Neuronal stem cell (in vitro differentiated cells): ENCODE results near the gene EPC2.

Source experiments
- DNase-seq: peaks from one replicate; pipeline ENCODE4 v3.0.0-alpha.2; 2013; ENCODE audit warnings: low spot score
- H2AFZ ChIP-seq: one replicate; pipeline ENCODE4 v1.6.1; 2013; ENCODE audit warnings: mild to moderate bottlenecking, low read length, inconsistent platforms
- H2AK5ac ChIP-seq: 2 replicates; pipeline ENCODE4 v1.6.1; 2013; ENCODE audit warnings: low read depth, mild to moderate bottlenecking, inconsistent platforms, low read length, moderate library complexity, mixed read lengths
- H2BK120ac ChIP-seq: 2 replicates; pipeline ENCODE4 v1.6.1; 2013; ENCODE audit warnings: low read depth, mild to moderate bottlenecking, inconsistent platforms, low read length, moderate library complexity, mixed read lengths
- H2BK12ac ChIP-seq: one replicate; pipeline ENCODE4 v1.6.1; 2013; ENCODE audit warnings: low read length, inconsistent platforms
- H2BK15ac ChIP-seq: 2 replicates; pipeline ENCODE4 v1.6.1; 2013; ENCODE audit warnings: mild to moderate bottlenecking, low read length, inconsistent platforms, mixed read lengths
- H2BK5ac ChIP-seq: one replicate; pipeline ENCODE4 v1.6.1; 2013; ENCODE audit warnings: inconsistent platforms, mild to moderate bottlenecking, low read length, moderate library complexity
- H3K14ac ChIP-seq: one replicate; pipeline ENCODE4 v1.6.1; 2013; ENCODE audit warnings: low read length, inconsistent platforms
- H3K18ac ChIP-seq: 2 replicates; pipeline ENCODE4 v1.6.1; 2013; ENCODE audit warnings: low read length, inconsistent platforms
- H3K23ac ChIP-seq: 2 replicates; pipeline ENCODE4 v1.6.1; 2013; ENCODE audit warnings: low read depth, mild to moderate bottlenecking, mixed read lengths, low read length, inconsistent platforms; ENCODE audit not compliant: poor library complexity
- H3K27ac ChIP-seq: replicated peaks from 3 replicates; pipeline ENCODE4 v1.5.1; 2013; ENCODE audit warnings: low read length, inconsistent platforms
- H3K27me3 ChIP-seq, 3 experiments: 2 replicates each; pipeline ENCODE4 v1.6.1; 2013; ENCODE audit warnings: low read length in 3 of 3, mild to moderate bottlenecking in 2 of 3, inconsistent platforms in 1 of 3, low read depth in 1 of 3, mixed read lengths in 1 of 3, moderate library complexity in 1 of 3; ENCODE audit not compliant: control insufficient read depth in 3 of 3, insufficient read depth in 3 of 3
- H3K36me3 ChIP-seq, 2 donors: replicated peaks in 1 of 2; 2 replicates each; pipeline ENCODE4 v1.6.1; 2013; ENCODE audit warnings: low read length in 2 of 2; ENCODE audit not compliant: control insufficient read depth in 2 of 2, insufficient read depth in 2 of 2
- H3K4ac ChIP-seq: 2 replicates; pipeline ENCODE4 v1.6.1; 2013; ENCODE audit warnings: inconsistent platforms, mild to moderate bottlenecking, low read length, moderate library complexity
- H3K4me1 ChIP-seq, 2 donors: 1 replicate in 1 of 2; 2 replicates in 1 of 2; pipeline ENCODE4 v1.6.1; 2013; ENCODE audit warnings: low read length in 2 of 2, low read depth in 1 of 2; ENCODE audit not compliant: control insufficient read depth in 2 of 2, insufficient read depth in 1 of 2
- H3K4me2 ChIP-seq: one replicate; pipeline ENCODE4 v1.6.1; 2013; ENCODE audit warnings: mild to moderate bottlenecking, low read length, inconsistent platforms; ENCODE audit not compliant: insufficient read depth, poor library complexity, severe bottlenecking
- H3K4me3 ChIP-seq, 2 donors: 2 replicates each; pipeline ENCODE4 v1.5.1; 2013; ENCODE audit warnings: low read length in 2 of 2, mild to moderate bottlenecking in 2 of 2, inconsistent platforms in 1 of 2, moderate library complexity in 1 of 2
- H3K79me1 ChIP-seq: one replicate; pipeline ENCODE4 v1.6.1; 2013; ENCODE audit warnings: low read depth, mild to moderate bottlenecking, inconsistent platforms, low read length, moderate library complexity
- H3K9ac ChIP-seq: one replicate; pipeline ENCODE4 v1.6.1; 2013; ENCODE audit warnings: mild to moderate bottlenecking, low read depth, low read length, inconsistent platforms; ENCODE audit not compliant: poor library complexity
- H3K9me3 ChIP-seq, 2 donors: replicated peaks in 1 of 2; 2 replicates each; pipeline versions ENCODE3 to v1.6.1; 2013; ENCODE audit warnings: low read length in 2 of 2, mild to moderate bottlenecking in 2 of 2, inconsistent platforms in 1 of 2, low read depth in 1 of 2, mixed read lengths in 1 of 2, moderate library complexity in 1 of 2; ENCODE audit not compliant: control insufficient read depth in 2 of 2, insufficient read depth in 1 of 2
- H4K8ac ChIP-seq: one replicate; pipeline ENCODE4 v1.6.1; 2013; ENCODE audit warnings: low read depth, mild to moderate bottlenecking, inconsistent platforms, low read length, moderate library complexity
- H4K91ac ChIP-seq: one replicate; pipeline ENCODE4 v1.6.1; 2013; ENCODE audit warnings: low read length, low read depth, mild to moderate bottlenecking, inconsistent platforms; ENCODE audit not compliant: poor library complexity
- WGBS, 2 donors: extraction: QIAGEN DNeasy Blood & Tissue Kit; methylation state at CpG; one replicate each; pipeline ENCODE4 v1.1.7; 2013; ENCODE audit warnings: missing lambda C conversion rate in 2 of 2, mixed read lengths in 1 of 2; ENCODE audit not compliant: insufficient read length in 2 of 2, insufficient replicate concordance in 1 of 2; ENCODE audit errors: extremely low coverage in 2 of 2; 5-methylcytosine and 5-hydroxymethylcytosine counted together

Gene EPC2

DNA sequence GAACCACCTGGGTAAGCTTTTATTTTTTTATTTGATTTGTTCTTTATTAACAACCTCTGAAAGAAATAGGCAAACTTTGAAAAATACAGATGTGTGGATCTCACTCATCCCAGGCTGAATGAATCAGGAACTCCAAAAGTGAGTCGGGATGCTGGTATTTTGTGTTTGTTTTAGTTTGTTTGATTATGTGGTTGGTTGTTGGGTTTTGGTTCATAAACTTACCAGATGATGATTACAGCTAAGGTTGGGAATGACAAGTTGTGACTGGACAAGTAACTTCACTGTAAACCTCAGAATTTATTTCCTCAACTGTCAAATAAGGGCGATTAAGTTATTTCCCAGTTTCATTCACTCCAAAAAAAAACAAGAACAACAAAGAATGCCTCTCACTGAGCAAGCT, 150.0 kb downstream of the EPC2 start:
- H2AFZ ChIP-seq = no peak overlapping the region
- H3K79me1 ChIP-seq = no peaks in the 10 kb centered on the region
- no peak overlapping the region for H4K8ac ChIP-seq
- no peak overlapping the region for H3K14ac ChIP-seq
- H3K4me1 ChIP-seq = no peaks in the 10 kb centered on the region
- no peak overlapping the region for H2BK15ac ChIP-seq
- no peak overlapping the region for H2BK120ac ChIP-seq
- no peak overlapping the region for H3K4ac ChIP-seq
- H3K18ac ChIP-seq = no peak overlapping the region
- no peak overlapping the region for H3K23ac ChIP-seq
- no peak overlapping the region for H3K4me3 ChIP-seq
- no peak overlapping the region for H3K27ac ChIP-seq
- H3K9ac ChIP-seq = no peak overlapping the region
- no peak overlapping the region for H2BK12ac ChIP-seq
- H3K27me3 ChIP-seq = no peaks in the 10 kb centered on the region
- no peaks in the 10 kb centered on the region for H3K9me3 ChIP-seq
- H4K91ac ChIP-seq = no peak overlapping the region
- H3K36me3 ChIP-seq = peaks cover 0 to 3% of the 10 kb centered on the region in 2 donors
- H3K4me2 ChIP-seq = no peak overlapping the region
- no peak for DNase-seq
- WGBS, 2 donors = 100% methylated on average over 1 of the region's 2 CpGs; no CpG with 5 or more reads in 1 of the 2 donors
- no peak overlapping the region for H2AK5ac ChIP-seq
- H2BK5ac ChIP-seq = no peak overlapping the region

DNA sequence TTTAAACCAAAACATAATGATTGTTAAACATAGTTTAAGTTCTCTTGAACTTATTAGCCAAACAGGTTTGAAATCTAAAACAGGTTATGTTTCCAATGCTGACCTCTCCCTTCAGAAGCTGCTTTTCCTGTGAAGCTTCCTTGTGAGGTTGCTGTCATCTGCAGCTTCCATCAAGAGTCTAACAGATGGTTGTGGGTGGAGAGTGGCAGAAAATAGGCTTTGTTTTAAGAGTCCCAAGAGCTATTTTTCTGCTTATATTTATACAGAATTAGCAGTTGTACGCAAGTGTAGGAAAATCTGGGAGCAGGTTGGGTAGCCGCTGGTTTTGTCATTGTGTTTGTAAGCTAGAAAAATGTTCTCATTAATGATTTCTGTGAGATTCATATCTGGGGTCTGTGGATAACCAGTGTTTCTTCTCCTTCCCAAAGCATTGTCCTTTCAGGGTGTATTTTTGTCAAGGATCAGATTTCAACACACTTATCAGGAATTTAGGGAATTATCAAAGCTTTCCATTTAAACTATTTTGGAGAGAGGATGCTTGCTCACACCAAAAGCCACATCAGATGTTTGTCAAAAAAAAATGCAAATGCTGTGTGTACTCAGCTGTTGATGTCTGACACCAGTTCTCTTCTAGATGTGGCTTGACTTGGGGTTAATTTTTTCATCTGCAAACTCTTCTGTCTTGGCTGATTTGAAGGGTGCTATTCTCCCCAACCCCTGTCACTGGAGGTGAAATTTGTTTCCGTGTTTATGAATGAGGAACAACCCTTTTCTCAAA, 152.4 kb downstream of the EPC2 start:
- Histone ChIP-seq H4K91ac (no peak overlapping the region), H3K4me2 (no peak overlapping the region), H3K23ac (no peak overlapping the region), H3K79me1 (no peaks in the 10 kb centered on the region), H3K14ac (no peak overlapping the region), H3K9ac (no peak overlapping the region), H2AFZ (no peak overlapping the region), H4K8ac (no peak overlapping the region), H3K4ac (no peak overlapping the region), H2BK5ac (no peak overlapping the region), H2BK15ac (no peak overlapping the region), H3K27ac (no peak overlapping the region), H3K18ac (no peak overlapping the region), H2AK5ac (no peak overlapping the region), H3K4me3 (no peak overlapping the region), H3K27me3 (no peaks in the 10 kb centered on the region), H2BK120ac (no peak overlapping the region), H3K9me3 (no peaks in the 10 kb centered on the region), H3K36me3 (no peaks in the 10 kb centered on the region), H3K4me1 (no peaks in the 10 kb centered on the region), H2BK12ac (no peak overlapping the region)
- DNase-seq = no peak
- no CpG with 5 or more reads among the region's 3 CpGs for WGBS, 2 donors

- H3K36me3 ChIP-seq = no peaks in the 10 kb centered on the region
- H3K4me1 ChIP-seq = no peaks in the 10 kb centered on the region
- no CpG with 5 or more reads among the region's 2 CpGs for WGBS, 2 donors
- no peak for DNase-seq
- peaks cover 0 to 4% of the 10 kb centered on the region in 2 donors for H3K9me3 ChIP-seq
- H2BK12ac ChIP-seq = no peak overlapping the region
- no peaks in the 10 kb centered on the region for H3K27me3 ChIP-seq
- H3K18ac ChIP-seq = no peak overlapping the region
- no peak overlapping the region for H3K4me2 ChIP-seq
- H2AFZ ChIP-seq = no peak overlapping the region
- no peak overlapping the region for H3K14ac ChIP-seq
- no peak overlapping the region for H3K23ac ChIP-seq
- no peak overlapping the region for H4K8ac ChIP-seq
- no peak overlapping the region for H2BK120ac ChIP-seq
- H2AK5ac ChIP-seq = no peak overlapping the region
- H3K79me1 ChIP-seq = no peaks in the 10 kb centered on the region
- H3K4ac ChIP-seq = no peak overlapping the region
- no peak overlapping the region for H3K9ac ChIP-seq
- H3K4me3 ChIP-seq = no peak overlapping the region
- no peak overlapping the region for H2BK15ac ChIP-seq
- no peak overlapping the region for H2BK5ac ChIP-seq
- H4K91ac ChIP-seq = no peak overlapping the region
- no peak overlapping the region for H3K27ac ChIP-seq
Measured at GRCh38 chr2:148802448-148803220, 158.1 kb downstream of the EPC2 start.

- H3K9me3 ChIP-seq = peaks cover 0 to 4% of the 10 kb centered on the region in 2 donors
- no peak overlapping the region for H2AK5ac ChIP-seq
- no CpG with 5 or more reads among the region's 5 CpGs for WGBS, 2 donors
- no peaks in the 10 kb centered on the region for H3K4me1 ChIP-seq
- H3K27ac ChIP-seq = no peak overlapping the region
- H3K36me3 ChIP-seq = no peaks in the 10 kb centered on the region
- no peak overlapping the region for H3K18ac ChIP-seq
- no peak overlapping the region for H2BK12ac ChIP-seq
- H3K9ac ChIP-seq = no peak overlapping the region
- H3K14ac ChIP-seq = no peak overlapping the region
- no peak overlapping the region for H3K4me2 ChIP-seq
- no peak overlapping the region for H2BK15ac ChIP-seq
- no peak overlapping the region for H2BK5ac ChIP-seq
- no peak overlapping the region for H3K23ac ChIP-seq
- H3K4me3 ChIP-seq = no peak overlapping the region
- no peaks in the 10 kb centered on the region for H3K27me3 ChIP-seq
- H4K91ac ChIP-seq = no peak overlapping the region
- no peak overlapping the region for H3K4ac ChIP-seq
- no peak overlapping the region for H2AFZ ChIP-seq
- no peak overlapping the region for H2BK120ac ChIP-seq
- no peak overlapping the region for H4K8ac ChIP-seq
- DNase-seq = no peak
- H3K79me1 ChIP-seq = no peaks in the 10 kb centered on the region
Measured at GRCh38 chr2:148810081-148810480, 165.5 kb downstream of the EPC2 start.
